Fibroblast of upper back skin (primary cell): ENCODE data around the gene C14orf180.

Experiments
- DNase-seq: peaks from one replicate; pipeline ENCODE4 v3.0.0-alpha.2; 2013

C14orf180 gene

DNA sequence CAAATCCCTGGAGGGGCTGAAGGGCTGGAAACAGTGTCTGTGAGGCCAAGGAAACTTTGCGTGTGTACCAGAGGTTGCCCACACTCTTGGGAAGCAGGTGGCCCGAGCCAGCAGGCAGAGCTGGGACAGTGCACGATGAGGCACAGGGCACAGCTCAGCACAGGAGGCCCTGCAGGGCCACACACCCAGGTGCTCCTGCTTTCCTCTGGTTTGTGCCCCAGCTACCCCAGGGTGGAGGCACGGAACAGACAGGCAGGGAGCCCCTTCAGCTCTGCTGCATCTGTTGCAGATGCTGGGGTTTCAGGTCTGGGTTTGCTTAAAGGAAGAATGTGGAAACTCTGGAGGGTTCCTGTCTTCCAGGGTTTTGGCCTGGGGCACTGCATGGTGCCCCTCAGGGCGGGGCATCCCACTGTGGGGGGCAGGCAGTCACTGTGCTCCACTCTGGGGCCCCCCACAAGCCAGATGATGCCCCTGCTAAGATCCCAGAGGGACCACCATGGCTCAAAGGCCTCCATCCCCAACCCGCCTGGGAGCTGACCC is 16.4 kb downstream of the C14orf180 start:
- DNase-seq: no peak

DNA sequence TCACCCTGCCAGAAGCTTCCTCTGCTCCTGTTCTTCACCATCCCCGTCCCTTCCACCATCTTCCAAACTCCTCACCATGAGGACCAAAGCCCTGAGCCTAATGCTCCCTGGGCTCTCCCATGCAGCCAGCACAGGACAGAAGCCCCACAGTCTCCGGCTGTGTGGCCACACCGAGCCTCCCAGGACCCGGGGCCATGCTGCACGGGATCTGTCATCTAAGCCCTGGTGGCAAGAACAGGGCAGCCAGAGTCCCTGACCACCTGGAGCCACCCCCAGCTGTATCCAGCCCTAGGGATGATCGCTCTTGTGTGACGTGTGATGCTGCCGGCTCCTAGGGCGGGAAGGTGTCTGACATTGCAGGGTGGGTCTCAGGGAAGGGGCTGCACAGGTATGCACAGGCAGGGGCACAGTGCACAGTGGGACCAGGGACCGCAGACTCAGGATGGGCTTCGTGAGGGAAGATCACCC is 16.9 kb downstream of the C14orf180 start:
- no peak for DNase-seq

DNA sequence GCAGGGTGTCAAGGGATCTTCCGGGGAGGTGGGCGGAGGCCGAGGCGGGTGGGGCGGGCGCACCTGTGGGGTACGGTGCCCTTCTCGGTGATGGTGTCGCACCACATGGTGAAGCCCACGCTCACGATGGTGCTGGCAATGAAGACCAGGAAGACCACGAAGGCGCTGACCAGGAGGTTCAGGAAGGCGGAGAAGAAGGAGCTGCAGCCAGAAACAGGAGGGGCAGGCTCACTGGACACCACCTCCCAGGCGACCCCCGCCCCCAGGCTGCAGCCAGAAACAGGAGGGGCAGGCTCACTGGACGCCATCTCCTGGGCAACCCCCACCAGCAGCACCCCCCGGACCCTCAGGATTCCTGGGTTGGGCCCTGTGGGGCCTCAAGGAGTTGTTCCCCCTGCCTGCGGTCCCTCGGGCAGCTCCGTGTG is 17.4 kb downstream of the C14orf180 start:
- DNase-seq: no peak

DNA sequence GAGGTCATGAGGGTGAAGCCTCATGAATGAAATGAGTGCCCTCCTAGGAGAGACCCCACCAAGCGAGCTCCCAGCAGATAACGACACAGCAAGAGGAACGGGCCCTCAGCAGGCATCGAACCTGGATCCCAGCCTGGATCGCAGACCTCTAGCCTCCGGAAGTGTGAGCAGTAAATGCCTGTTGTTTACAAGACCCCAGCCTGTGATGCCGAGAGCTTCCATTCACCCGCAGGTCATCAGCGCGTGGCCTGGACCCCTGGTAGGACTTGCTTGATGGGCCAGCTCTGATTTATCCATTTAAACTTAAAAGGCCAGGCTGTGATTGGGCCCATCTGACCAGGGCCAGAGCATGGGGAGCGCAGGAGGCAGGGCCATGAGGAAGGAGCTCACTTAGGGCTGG is 18.0 kb downstream of the C14orf180 start:
- DNase-seq: no peak

DNA sequence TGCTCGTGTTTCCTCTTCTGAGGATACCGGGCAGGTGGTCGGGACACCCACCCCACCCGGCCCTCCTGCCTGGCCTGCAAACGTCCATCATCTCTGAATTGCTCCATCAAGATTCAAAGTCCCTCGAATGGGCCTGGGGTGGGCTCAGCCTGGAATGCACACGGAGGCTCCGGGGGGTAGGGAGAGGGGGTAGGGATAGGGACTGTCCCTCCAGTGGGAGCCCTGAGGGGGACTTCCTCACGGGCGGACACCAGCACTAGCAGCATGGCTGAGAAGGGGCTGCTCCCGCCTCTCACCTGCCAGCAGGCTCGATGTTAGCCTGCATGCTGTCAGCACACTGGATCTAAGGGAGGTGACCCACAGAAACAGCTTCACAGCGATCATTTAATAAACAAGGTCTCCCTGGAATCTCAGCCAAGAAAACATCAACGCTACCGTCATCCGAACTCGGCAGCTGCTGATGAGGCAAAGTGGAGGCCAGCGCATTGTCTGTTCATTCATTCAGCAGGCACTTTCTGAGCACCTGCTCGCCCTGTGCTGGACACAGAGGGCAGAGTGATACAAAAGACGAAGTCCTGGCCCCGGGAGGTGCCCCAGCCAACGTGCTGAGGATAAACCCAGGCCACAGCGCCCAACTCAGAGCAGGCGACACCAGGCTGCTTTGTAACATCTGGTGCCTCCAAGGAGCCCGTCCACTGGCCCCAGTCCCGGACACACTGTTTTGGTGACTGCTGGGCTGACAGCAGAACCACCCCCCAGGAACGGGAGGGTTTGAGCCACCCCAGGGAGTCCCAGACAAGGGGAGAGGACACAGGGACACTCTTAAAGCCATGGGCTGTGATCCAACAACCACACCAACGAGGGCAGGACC is 18.7 kb downstream of the C14orf180 start:
- no peak for DNase-seq

DNA sequence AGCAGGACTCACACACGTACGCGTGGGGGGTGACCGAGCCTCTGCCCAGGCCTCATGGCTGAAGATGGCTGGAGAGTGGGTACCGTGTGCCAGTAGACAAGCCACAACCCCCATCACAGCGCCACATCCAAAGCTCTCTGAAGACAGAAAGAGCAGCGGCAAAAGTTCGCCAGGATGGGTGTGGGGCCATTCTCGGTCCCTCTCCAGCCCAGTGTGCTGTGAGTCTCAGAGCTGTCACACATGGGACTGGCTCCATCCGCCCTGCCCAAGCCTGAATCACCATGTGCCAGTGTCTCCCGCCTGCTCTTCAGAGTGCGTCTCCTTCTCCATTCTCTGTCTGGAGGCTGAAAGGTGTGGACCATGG is 19.3 kb downstream of the C14orf180 start:
- DNase-seq: no peak

DNA sequence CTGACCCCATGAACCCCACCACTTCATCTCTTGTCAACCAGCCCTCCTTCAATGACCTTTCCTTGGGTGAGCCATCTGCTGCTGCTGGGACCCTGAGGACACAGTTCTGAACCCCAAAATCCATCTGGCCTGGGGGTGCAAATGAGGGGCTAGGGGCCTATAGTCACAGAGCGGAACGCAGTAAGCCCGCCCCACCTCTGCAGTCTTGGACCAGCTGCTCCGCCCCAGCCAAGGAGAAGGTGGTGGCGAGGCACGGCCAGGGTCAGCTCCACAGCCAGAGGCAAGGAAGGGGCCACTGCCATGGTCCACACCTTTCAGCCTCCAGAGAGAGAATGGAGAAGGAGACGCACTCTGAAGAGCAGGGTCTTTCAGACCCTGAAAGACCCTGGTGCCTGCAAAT is 19.9 kb downstream of the C14orf180 start:
- DNase-seq: no peak

DNA sequence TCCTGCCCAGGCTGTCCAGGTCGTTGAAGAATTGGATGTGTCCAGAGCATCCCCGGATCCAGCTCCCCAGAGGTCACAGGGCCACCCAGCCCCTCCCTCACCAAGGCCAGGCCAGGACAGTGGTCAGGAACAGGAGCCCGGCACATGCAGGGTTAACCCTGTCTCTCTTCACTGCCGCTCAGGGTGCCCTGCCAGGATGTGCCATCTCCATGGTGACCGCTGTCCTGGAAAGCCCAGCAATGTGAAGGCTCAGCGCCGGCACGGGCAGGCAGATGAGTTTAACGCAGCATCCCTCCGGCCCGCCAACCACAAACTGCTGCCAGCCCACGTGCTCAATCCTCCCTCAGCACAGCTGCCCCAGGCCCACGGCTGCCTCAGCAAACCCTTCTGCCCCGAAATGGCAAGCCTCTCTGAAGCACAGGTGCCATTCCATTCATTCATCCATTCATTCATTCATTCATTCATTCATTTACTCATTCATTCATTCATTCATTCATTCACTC is 20.6 kb downstream of the C14orf180 start:
- no peak for DNase-seq

DNA sequence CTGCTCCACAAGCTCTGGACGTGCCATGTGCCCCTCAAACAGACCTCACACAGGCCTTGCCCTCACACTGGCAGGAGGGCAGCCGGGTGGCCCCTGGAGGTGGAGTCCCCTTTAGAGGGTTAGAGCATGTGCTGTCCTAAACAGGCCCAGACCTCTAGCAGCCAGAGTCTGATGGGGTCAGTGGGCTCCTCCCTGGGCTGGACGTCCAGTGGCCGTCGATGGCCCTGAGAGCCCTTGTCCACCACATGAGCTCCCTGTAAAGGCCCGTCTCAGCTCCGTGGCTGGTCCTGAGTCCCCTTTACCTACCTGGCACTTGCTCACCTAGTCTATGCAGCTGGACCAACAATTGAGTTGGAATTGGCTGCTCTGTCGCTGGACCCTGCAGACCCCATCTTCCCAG is 21.2 kb downstream of the C14orf180 start:
- DNase-seq: no peak

DNA sequence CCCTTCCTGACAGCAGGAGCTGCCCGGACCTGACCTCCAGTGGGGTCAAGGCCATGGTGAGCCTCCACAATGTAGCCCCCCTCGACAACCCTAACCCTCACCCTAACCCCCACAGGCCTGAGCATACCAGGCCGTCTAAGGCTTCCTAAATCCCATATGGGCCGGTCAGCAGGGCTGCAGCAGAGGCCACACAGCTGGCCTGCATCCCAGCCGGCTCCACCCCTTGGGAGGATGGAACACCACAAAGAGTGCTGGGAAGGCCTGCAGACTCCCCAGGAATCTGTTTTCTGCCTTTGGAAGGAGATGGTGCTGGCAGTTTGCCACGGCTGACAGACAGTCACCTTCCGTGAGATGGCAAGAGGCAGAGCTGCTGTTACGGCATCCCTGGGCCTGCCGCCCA is 22.2 kb downstream of the C14orf180 start:
- DNase-seq: peak; percentile 8

DNA sequence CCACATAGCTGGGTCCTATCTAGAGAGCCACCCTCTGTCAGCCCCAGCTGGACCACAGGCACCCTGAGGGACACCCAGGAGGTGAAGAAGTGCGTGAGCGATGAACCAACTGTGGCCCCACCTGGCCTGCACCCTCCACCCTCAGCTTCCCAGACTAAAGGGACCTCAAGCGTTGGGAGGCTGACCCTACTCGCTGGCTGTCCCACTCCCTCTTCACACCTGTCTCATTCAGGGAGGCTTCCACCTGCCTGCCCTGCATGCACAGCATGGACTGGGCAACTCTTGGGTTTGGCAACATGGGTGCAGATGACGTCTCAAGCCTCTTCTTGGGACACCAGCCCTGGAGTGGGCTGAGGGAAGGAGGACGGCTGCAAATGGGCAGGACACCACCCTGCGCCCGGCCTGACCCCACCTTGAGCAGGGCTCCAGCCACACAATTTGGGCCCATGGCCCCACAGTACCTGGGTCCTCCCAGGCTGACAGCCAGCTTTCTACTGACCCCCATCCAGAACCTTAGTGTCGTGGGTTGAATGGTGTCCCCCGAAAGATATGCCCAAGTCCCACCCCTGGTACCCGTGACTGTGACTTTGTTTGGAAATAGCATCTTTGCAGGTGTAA is 22.9 kb downstream of the C14orf180 start:
- no peak for DNase-seq

DNA sequence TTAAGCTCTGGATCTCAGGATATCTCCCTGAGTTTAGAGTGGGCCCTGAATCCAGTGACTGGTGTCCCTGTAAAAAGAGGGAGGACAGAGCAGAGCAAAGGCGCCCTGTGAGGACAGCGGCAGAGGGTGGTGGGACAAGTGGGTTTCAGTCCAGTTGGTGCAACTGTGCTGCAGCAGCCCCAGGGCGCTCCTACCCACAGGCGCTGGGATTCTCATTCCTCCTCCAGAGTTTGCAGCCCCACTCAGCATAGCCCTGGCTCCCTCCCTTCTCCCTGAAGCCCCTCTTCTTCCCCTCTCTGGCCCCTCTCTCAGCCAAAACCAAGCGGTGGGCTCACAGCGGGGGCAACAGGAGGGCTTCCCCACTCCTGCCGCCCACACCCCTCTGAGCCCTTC is 23.4 kb downstream of the C14orf180 start:
- no peak for DNase-seq

DNA sequence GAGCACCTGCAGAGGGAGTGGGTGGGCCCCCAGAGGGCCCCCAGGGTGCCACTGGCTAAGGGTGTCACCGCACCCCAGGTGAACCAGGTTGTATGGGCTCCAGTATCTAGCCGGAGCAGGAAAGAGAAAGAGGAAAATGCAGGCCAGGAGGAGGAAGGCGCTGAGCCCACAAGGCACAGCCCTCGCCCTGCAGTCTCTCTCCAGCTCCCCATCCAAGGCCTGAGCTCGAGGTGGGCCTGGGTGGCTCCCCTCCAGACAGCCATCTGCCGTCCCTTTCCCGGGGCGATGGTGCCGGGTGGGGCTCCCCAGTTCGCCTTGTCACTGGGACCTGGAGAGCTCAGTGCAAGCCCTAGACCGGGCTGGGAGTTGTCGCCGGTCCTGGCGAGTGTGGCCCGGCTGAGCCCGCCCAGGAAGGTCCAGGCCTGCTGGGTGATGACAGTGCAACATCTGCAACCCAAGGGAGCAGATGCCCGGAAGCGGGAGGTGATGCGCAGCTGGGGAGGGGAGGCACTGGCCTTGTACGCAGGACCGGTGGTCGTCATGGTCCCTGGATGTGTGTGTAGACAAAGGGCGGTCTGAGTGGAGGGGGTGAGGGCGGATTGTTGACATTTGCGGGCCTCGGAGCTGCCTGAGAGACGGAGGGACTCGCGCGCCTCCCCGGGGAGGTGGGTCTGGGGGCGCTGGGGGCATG is 24.3 kb downstream of the C14orf180 start:
- DNase-seq: no peak

DNA sequence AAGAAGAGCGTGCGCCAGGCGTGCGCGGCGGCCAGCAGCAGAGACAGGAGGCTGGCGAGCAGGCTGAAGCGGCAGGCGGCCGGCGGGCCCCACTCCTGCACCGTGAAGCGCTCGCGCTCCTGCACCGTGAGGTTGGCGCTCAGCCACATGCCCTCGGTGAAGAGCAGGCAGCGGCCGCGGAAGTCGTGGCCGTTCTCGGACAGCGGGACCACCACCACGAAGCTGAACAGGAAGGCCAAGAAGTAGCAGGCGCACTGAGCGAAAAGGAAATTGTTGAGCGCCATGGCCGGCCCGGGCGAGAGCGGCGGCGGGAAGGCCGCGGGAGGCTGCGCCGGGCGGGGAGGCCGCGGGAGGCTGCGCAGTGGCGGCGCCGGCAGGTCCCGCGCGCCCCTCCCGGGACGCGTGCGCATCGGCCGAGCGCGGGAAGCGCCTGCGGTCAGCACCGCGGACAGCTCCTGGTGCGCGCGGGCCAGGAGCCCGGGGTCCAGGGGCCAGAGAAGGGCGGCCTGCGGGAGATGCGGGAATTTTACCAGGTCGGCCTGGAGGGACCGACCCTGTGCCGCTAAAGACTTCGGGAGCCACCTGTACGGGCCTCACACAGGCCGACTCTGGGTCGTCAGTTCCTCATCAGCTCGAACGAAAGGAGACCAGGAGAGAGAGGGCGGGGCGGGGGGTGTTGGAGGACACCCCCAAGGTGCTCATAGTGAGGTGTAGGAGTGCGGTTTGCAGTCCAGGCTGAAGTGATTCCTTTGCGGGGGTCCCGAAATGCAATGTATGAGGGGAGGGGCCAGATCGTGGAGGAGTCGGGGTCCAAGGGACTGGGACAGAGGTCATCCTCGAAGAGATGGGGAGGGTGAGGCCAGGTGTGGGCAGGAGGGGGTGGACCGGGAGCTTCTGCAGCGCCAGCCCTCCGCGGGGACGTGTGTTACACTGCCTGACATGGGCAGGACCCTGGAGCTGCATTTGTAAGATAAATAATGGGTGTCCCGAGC is 25.2 kb downstream of the C14orf180 start, which contains the start of gene TMEM179:
Gene TMEM179 (minus strand): TSS at position 315 of the 992 bp plus-strand sequence. CDS start 31 bp downstream, at position 284.
- DNase-seq: peak; percentile 6

DNA sequence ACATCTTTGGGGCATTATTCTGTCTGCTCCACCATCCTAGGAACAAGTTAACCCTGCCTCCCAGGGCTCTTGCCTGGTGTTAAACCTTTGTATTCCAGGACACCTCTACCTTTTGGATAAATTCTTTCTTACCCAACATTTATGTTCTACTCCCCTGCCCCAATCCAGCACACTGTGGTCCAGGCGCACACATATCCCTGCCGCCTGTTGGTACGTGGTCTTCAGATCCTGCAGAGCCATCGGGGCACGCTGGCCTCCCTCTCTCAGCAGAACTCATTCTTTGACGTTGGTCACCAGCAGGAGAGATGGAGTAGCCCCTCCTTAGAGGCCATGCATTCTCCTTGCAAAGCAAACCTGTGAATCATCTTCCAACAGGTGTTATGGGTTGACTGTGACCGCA is 30.1 kb downstream of the C14orf180 start:
- DNase-seq: no peak

DNA sequence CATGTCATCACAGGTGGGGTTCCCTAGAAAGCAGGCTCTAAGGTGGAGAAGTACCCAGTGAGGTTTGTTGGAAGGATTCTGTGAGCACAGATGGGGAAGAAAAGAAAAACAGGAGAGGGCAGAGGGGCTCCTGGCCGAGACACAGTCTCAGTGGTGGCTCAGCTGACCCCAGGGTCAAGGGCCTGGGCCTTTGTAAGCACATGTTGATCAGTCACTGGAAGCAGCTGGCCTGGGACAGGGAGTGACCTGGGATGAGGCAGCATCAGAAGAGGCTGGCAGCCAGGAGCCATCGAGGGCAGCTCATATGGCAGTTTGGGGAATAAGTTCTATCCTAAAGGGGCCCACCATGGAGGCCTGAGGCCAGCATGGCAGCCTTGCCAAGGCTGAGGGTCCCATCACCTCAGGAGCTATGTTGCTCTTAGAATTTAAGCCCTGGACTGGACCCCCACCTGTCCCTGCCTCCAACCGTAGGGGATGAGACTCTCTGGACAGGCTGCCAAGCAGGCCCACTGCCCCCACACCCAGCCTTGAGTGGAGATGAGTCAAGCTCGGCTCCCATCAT is 31.3 kb downstream of the C14orf180 start:
- DNase-seq: no peak

DNA sequence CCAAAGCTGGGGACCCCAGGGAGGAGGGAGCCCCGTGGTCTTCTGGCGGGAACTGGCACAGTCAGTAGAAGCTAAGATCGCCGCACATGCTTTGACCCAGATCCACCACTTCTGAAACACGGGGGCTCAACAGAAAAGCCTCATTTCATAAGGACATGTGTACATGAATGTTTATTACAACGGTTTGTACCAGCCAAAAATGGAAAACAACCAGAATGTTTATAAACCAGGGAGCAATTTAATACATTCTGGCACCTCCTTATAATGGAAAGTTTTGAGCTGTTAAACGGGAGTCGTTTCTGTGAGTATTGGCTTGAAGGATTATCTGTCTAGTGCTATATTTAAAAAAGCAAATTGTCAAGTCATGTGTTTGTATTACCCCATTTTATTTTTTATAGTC is 32.3 kb downstream of the C14orf180 start:
- no peak for DNase-seq

DNA sequence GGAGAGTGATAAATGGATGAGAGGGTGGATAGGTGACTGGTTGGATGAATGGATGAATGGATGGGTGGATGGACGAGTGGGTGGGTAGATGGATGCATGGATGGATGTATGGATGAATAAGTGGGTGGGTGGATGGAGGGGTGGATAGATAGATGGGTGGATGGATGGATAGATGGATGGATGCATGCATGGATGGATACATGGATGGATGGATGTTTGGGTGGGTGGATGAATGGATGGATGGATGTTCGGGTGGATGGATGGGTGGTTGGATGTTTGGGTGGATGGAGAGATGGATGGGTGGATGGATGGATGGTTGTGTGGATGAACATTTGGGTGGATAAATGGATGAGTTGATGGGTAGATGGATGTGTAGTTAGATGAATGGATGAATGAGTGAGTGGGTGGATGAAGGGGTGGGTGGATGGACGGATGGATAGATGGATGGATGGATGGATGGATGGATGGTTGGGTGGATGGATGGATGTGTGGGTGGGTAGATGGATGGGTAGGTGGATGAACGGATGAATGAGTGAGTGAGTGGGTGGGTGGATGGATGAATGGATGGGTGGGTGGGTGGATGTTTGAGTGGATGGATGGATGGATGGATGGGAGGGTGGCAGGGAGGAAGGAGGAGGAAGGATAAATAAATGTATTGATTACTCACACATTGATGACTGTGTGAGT is 34.7 kb downstream of the C14orf180 start:
- DNase-seq: no peak

DNA sequence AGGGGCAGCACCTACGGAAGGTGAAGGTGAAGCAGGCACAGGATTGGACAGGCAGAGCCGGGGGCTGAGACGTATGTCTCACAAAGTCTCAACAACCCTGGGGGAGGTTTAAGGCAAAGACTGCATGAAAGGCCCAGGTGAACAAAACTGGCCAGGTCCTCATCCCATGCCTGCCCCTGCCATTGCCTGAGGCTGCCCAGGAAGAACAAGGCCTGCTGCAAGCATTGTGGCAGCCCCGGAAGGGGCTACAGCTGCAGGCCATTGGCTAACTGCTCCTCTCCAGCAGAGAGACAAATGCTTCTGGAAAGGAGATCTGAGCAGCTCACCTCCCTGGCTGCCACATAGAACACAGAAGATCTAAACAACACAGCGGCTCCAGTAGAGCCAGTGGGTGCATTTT is 45.4 kb downstream of the C14orf180 start:
- DNase-seq: no peak

DNA sequence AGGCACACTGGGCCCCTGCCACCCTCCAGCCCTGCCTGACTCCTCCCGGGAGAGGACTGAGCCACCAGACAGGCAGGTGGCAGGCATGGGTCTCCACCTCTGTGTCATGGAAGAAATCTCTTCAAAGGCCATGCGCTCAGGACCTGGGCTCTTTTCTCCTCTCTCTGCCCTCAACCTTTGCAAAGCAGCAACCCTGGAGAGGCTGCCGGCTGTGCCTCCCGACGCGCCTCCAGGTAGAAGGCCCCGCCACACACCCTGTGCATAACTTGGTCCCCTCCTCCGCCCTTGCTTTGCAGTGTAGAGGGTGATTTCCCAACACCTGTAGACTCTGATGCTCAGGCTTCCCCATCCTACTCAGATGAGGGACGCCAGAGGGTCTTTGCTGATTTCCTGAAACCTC is 53.2 kb downstream of the C14orf180 start:
- DNase-seq: no peak
